Measurements from ENCODE around the gene ETS2. TPM values are rescaled to one million over a fixed set of nuclear protein-coding genes. Genes with fewer than 3 reads are reported as not detected.

Gene ETS2
- total RNA-seq, 1 experiment from 2014 or later = 132 TPM

DNA sequence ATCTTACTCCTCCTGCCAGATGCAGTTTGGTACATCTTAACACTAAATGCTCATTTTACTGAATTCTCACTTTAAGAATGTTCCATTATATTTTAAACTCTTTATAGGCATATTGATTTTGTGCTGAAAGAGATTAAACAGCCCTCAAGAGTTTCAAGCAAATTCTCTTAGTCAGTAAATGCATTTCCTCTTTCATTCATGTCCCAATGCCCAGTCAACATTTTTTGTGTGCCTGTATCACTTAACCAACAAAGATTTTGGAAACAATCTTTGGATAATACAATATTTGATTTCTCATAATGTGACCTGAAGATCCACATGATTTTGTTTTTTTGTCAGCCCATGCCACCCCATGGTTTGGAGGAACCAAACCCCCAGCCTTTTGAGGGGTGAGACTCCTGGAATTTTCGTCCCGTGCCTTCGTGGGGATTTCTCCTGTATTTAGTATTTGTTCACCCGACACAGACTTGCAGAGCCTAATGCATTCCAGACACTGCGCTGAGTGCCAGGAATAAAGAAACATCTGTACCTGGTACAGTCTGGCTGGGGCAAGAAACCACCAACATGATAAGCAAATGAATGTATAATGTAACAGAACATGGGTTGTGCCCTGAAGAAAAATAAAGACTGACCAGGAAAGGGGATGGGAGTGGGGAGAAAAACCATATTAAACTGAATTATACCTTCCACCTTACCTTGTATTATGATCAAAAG lies 47.1 kb upstream of the ETS2 start:
- intact Hi-C loops (cut with micrococcal nuclease; ENCODE audit: unreplicated experiment) (no loop called here), in situ Hi-C loops (cut with HindIII; ENCODE audit: low pct_unique_long_range_greater_than_20kb, low sequenced_read_pairs) (no loop called here)
- TF ChIP-seq TCF7L2 (IDR thresholded peaks at IDR 0.05; ENCODE audit: low read depth, low read length) (no peak), POLR2AphosphoS5 (IDR thresholded peaks at IDR 0.05; ENCODE audit: low read depth, low read length) (no peak), SIN3A (IDR thresholded peaks at IDR 0.05; ENCODE audit: borderline replicate concordance, insufficient read depth, low read depth, low read length) (no peak)
- TF ChIP-seq, protein P1, sequence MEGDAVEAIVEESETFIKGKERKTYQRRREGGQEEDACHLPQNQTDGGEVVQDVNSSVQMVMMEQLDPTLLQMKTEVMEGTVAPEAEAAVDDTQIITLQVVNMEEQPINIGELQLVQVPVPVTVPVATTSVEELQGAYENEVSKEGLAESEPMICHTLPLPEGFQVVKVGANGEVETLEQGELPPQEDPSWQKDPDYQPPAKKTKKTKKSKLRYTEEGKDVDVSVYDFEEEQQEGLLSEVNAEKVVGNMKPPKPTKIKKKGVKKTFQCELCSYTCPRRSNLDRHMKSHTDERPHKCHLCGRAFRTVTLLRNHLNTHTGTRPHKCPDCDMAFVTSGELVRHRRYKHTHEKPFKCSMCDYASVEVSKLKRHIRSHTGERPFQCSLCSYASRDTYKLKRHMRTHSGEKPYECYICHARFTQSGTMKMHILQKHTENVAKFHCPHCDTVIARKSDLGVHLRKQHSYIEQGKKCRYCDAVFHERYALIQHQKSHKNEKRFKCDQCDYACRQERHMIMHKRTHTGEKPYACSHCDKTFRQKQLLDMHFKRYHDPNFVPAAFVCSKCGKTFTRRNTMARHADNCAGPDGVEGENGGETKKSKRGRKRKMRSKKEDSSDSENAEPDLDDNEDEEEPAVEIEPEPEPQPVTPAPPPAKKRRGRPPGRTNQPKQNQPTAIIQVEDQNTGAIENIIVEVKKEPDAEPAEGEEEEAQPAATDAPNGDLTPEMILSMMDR (IDR thresholded peaks at IDR 0.05) = no peak
- TF ChIP-seq, protein P2, sequence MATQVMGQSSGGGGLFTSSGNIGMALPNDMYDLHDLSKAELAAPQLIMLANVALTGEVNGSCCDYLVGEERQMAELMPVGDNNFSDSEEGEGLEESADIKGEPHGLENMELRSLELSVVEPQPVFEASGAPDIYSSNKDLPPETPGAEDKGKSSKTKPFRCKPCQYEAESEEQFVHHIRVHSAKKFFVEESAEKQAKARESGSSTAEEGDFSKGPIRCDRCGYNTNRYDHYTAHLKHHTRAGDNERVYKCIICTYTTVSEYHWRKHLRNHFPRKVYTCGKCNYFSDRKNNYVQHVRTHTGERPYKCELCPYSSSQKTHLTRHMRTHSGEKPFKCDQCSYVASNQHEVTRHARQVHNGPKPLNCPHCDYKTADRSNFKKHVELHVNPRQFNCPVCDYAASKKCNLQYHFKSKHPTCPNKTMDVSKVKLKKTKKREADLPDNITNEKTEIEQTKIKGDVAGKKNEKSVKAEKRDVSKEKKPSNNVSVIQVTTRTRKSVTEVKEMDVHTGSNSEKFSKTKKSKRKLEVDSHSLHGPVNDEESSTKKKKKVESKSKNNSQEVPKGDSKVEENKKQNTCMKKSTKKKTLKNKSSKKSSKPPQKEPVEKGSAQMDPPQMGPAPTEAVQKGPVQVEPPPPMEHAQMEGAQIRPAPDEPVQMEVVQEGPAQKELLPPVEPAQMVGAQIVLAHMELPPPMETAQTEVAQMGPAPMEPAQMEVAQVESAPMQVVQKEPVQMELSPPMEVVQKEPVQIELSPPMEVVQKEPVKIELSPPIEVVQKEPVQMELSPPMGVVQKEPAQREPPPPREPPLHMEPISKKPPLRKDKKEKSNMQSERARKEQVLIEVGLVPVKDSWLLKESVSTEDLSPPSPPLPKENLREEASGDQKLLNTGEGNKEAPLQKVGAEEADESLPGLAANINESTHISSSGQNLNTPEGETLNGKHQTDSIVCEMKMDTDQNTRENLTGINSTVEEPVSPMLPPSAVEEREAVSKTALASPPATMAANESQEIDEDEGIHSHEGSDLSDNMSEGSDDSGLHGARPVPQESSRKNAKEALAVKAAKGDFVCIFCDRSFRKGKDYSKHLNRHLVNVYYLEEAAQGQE (IDR thresholded peaks at IDR 0.05; ENCODE audit: insufficient read depth in 1 of 2, low read depth in 2 of 2, low read length in 1 of 2) = no peak
- no peak for ATAC-seq
- Histone ChIP-seq H3K27ac (ENCODE audit: low read length) (peak overlapping the region; percentile 79; the same call in 1 of the 2 replicates), H3K27me3 (ENCODE audit: control insufficient read depth, insufficient read depth, low read length) (no peaks in the 10 kb centered on the region), H3K36me3 (ENCODE audit: control insufficient read depth, insufficient read depth, low read length) (no peaks in the 10 kb centered on the region), H3K9me3 (ENCODE audit: control insufficient read depth, insufficient read depth, low read depth, low read length) (no peaks in the 10 kb centered on the region), H3K4me3 (ENCODE audit: low read depth in 2 of 2, low read length in 2 of 2) (no peak overlapping the region), H3K4me1 (ENCODE audit: control insufficient read depth, insufficient read depth, low read length) (peaks cover 16% of the 10 kb centered on the region)
- CTCF ChIA-PET = no interaction called here
- POLR2A ChIA-PET = no interaction called here
- no TSS peak for BruUV-seq (replicated peaks)
- no peak for DNase-seq (ENCODE audit: low read depth, low spot score)

DNA sequence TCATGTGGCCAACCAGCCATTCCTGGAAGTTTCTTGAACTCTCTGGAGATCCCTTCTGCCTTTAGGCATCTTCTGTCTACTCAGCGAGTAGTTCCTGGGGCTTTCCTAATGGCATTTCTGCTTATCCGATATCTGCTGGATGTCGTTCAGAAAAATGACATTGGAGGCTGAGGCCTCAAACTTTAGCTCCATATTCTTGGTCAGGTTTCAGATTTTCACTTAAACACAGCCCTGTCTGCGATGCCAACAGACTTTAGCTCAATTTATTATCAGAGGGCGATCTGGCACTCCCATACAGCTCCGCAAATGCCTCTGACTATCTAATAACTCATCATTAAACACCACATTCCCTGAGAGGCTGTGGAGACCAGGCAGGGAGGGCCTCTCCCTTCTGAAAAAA lies 46.3 kb upstream of the ETS2 start:
- in situ Hi-C loops (cut with HindIII; ENCODE audit: low pct_unique_long_range_greater_than_20kb, low sequenced_read_pairs) (no loop called here), intact Hi-C loops (cut with micrococcal nuclease; ENCODE audit: unreplicated experiment) (no loop called here)
- no TSS peak for BruUV-seq (replicated peaks)
- TF ChIP-seq TCF7L2 (IDR thresholded peaks at IDR 0.05; ENCODE audit: low read depth, low read length) (no peak), POLR2AphosphoS5 (IDR thresholded peaks at IDR 0.05; ENCODE audit: low read depth, low read length) (no peak), SIN3A (IDR thresholded peaks at IDR 0.05; ENCODE audit: borderline replicate concordance, insufficient read depth, low read depth, low read length) (no peak)
- TF ChIP-seq, protein P2 (IDR thresholded peaks at IDR 0.05; ENCODE audit: insufficient read depth in 1 of 2, low read depth in 2 of 2, low read length in 1 of 2) = no peak
- TF ChIP-seq, protein P1 (IDR thresholded peaks at IDR 0.05) = no peak
- no peak overlapping the region for H3K4me3 ChIP-seq (ENCODE audit: low read depth in 2 of 2, low read length in 2 of 2)
- H3K27ac ChIP-seq (ENCODE audit: low read length) = peak overlapping the region; percentile 79
- DNase-seq (ENCODE audit: low read depth, low spot score) (no peak), ATAC-seq (no peak)
- peaks cover 16% of the 10 kb centered on the region for H3K4me1 ChIP-seq (ENCODE audit: control insufficient read depth, insufficient read depth, low read length)
- POLR2A ChIA-PET = interaction anchor here (0.5 kb wide), 1 partner anchor 647 kb away, joined by 4 read pairs; no protein-coding TSS in a partner anchor
- CTCF ChIA-PET = no interaction called here
- H3K9me3 ChIP-seq (ENCODE audit: control insufficient read depth, insufficient read depth, low read depth, low read length) = no peaks in the 10 kb centered on the region
- no peaks in the 10 kb centered on the region for H3K36me3 ChIP-seq (ENCODE audit: control insufficient read depth, insufficient read depth, low read length)
- no peaks in the 10 kb centered on the region for H3K27me3 ChIP-seq (ENCODE audit: control insufficient read depth, insufficient read depth, low read length)
